HG03354 (cell line): ENCODE results near the gene DUSP14.

Source experiments
- ATAC-seq: cut with Tn5 transposase; IDR thresholded peaks from one replicate; pipeline ENCODE4 v1.9.1; 2021; ENCODE audit warnings: mild to moderate bottlenecking; ENCODE audit not compliant: unreplicated experiment, poor library complexity, severe bottlenecking

DUSP14 gene

DNA sequence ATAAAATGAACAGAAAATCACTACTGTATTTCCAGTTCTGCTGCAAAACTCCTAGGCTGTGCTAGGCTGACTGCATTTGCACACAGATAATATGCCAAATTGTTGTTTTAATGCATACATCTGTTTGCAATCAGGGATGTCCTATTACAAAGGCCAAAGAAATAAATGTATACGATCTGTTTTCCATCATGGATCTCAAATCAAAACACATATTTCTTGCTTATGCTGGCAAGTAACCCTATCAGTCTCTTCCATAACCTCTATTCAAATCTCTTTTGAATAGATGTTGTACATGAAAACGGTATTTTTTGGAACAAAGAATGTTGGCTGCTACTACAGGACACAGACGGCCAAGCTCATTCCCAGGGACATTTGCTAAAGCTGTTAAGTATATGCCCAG, 56.6 kb downstream of the DUSP14 start:
- no peak for ATAC-seq

DNA sequence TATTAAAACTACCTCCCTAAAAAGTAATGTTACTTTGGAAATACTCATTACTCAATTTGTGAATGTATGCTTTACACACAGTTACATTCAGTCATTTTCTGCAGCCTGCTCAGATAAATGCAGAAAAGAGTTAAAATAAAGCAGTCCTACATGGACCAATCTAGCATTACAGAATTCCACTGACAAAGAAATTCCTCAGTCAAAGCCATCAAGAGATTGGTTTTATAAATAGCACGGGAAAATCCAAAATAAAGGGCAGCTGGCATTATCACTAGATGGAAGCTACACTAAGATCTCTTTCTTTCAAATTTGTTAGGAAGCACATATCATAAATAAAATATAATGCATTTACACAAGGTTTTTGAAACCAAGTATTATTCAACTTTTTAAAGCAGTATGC, 58.3 kb downstream of the DUSP14 start:
- no peak for ATAC-seq

DNA sequence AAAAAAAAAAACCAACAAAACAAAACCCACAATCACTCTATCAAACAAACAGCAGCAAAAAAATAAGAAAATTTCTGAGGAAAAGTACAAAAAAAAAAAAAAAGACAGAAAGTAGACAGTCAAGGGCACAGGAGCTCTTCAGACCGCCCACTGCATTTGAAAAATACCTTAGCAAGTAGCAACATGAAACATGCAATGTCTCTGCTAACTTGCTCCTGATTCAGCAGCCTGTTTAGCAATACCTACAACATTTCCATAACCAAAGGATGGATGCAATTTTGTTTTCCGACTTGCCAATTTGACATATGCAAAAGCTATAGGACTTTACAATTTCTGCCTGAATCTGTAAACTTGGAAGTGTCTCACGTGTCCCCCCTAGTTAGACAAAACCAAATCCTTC, 62.1 kb downstream of the DUSP14 start:
- no peak for ATAC-seq

GRCh38 chr17:37553401-37553966, 63.8 kb downstream of the DUSP14 start:
- ATAC-seq, result no peak

GRCh38 chr17:37555386-37555785, 65.7 kb downstream of the DUSP14 start:
- no peak for ATAC-seq

DNA sequence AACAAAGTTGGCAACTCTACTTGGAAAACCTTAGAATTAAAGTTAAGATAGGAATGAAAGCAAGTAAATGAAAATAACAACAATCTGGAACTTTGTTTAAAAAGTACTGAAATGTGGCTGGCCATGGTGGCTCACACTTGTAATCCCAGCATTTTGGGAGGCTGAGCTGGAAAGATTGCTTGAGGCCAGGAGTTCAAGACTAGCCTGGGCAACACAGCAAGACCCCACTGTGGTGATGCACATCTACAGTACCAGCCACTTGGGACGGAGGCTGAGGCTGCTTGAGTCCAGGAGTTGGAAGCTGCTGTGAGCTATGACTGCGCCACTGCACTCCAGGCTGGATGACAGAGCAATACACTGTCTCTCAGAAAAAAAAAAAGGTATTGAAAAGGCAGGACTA, 67.8 kb downstream of the DUSP14 start:
- ATAC-seq, result no peak

DNA sequence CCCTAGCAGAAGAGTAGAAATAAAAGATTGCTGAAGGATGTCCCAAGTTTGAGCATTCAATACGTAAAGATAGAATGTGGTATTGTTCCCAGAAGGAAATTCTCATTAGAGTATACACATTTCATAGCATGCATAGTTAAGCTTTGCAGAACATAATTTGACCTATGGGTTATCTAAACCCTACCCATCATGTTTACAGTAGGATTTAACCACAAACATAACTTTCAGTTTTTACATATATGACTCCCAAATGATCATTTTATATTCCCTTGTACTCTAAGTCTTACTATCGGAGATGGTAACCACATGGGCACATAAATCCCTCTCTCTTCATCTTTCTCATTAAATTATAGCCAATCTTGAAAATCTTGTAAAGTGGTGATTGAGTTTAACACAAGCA, 68.6 kb downstream of the DUSP14 start:
- ATAC-seq, result no peak

- ATAC-seq, result no peak
Measured at GRCh38 chr17:37562016-37562745, 72.5 kb downstream of the DUSP14 start.
